Fibroblast of gingiva (primary cell): ENCODE results near the gene FCHSD2.
A peak's percentile ranks its signal among the peaks of the same experiment; 100 is the strongest.

Source experiments
- DNase-seq: peaks from one replicate; pipeline ENCODE4 v3.0.0-alpha.2; 2011; ENCODE audit warnings: low read depth

The FCHSD2 gene

GRCh38 chr11:72834905-72835304, 307.2 kb downstream of the FCHSD2 start:
- no peak for DNase-seq

GRCh38 chr11:72833811-72834493, 308.2 kb downstream of the FCHSD2 start:
- DNase-seq = no peak

GRCh38 chr11:72833083-72833733, 308.9 kb downstream of the FCHSD2 start:
- no peak for DNase-seq

GRCh38 chr11:72832301-72833082, 309.6 kb downstream of the FCHSD2 start:
- DNase-seq = no peak

GRCh38 chr11:72831521-72832300, 310.4 kb downstream of the FCHSD2 start:
- DNase-seq = peak; percentile 69

- DNase-seq = no peak
These were observed 312.1 kb downstream of the FCHSD2 start for GRCh38 chr11:72829884-72830533.

GRCh38 chr11:72829178-72829577, 312.9 kb downstream of the FCHSD2 start:
- DNase-seq = no peak

GRCh38 chr11:72828692-72829101, 313.4 kb downstream of the FCHSD2 start:
- DNase-seq = no peak

- peak; percentile 46 for DNase-seq
These were observed 314.0 kb downstream of the FCHSD2 start for GRCh38 chr11:72828081-72828567.

GRCh38 chr11:72827656-72828055, 314.5 kb downstream of the FCHSD2 start:
- DNase-seq = peak; percentile 42

- DNase-seq = no peak
These were observed 315.1 kb downstream of the FCHSD2 start for GRCh38 chr11:72826942-72827480.

- no peak for DNase-seq
These were observed 315.8 kb downstream of the FCHSD2 start for GRCh38 chr11:72826191-72826941.

GRCh38 chr11:72825661-72826060, 316.5 kb downstream of the FCHSD2 start:
- DNase-seq = no peak

GRCh38 chr11:72824811-72825505, 317.2 kb downstream of the FCHSD2 start:
- DNase-seq = no peak

- DNase-seq = no peak
These were observed 318.1 kb downstream of the FCHSD2 start for GRCh38 chr11:72824020-72824419.

GRCh38 chr11:72823105-72823804, 318.9 kb downstream of the FCHSD2 start:
- DNase-seq = no peak

GRCh38 chr11:72821920-72822799, 320.0 kb downstream of the FCHSD2 start:
- DNase-seq = peak; percentile 76
